ENCODE results near the gene PGA4. TPM values are rescaled to one million over a fixed set of nuclear protein-coding genes. Genes with fewer than 3 reads are reported as not detected.
A peak's percentile ranks its signal among the peaks of the same experiment; 100 is the strongest.

The PGA4 gene
- polyA plus RNA-seq, 3 donors, result 1.5 to 33.5 (median 7.0) TPM

- DNase-seq, result peak in 2 of 3 donors; percentile 47 to 53
- H3K9ac ChIP-seq (ENCODE audit: insufficient read depth, low read length, poor library complexity, severe bottlenecking), result no peak overlapping the region
- H3K4me2 ChIP-seq (replicated peaks; ENCODE audit: extremely low read depth, low read length, poor library complexity, severe bottlenecking), result peak overlapping the region; percentile 62
- peaks cover 35% of the 10 kb centered on the region for H3K4me1 Mint-ChIP-seq
- no peaks in the 10 kb centered on the region for H3K27me3 ChIP-seq (ENCODE audit: control insufficient read depth in 2 of 2, insufficient read depth in 2 of 2, low read length in 2 of 2)
- peaks cover 7% of the 10 kb centered on the region in 2 donors for H3K36me3 Mint-ChIP-seq
- H3K4me3 Mint-ChIP-seq, result peak overlapping the region in 1 of 2 donors; percentile 84
- peaks cover 41% of the 10 kb centered on the region in 2 donors for H3K4me1 ChIP-seq (ENCODE audit: control insufficient read depth in 1 of 2, insufficient read depth in 2 of 2, low read length in 2 of 2)
- TF ChIP-seq CTCF (IDR thresholded peaks at IDR 0.05), result no peak
- H3K9me3 Mint-ChIP-seq, result peaks cover 7 to 22% (median 16%) of the 10 kb centered on the region in 7 donors
- no peak overlapping the region for H2AFZ ChIP-seq (ENCODE audit: insufficient read depth, low read depth, low read length, poor library complexity, severe bottlenecking)
- intact Hi-C loops (cut with micrococcal nuclease), result loop anchor here in 1 of 2 donors (2.0 kb wide), 1 partner anchor 16 kb away; no protein-coding TSS in a partner anchor
- H3K36me3 ChIP-seq (replicated peaks in 1 of 2; ENCODE audit: control insufficient read depth in 1 of 2, insufficient read depth in 2 of 2, low read length in 2 of 2), result no peaks in the 10 kb centered on the region
- peak overlapping the region in 1 of 2 donors; percentile 78 for H3K27ac ChIP-seq (ENCODE audit: low read depth in 1 of 2, low read length in 2 of 2)
- H3K4me3 ChIP-seq (replicated peaks in 1 of 3; ENCODE audit: low read depth in 2 of 3, low read length in 3 of 3), result peak overlapping the region in 1 of 3 experiments; percentile 44
- H3K27me3 Mint-ChIP-seq (ENCODE audit: low read depth in 3 of 3), result peaks cover 0 to 4% (median 3%) of the 10 kb centered on the region in 3 donors
- H3K79me2 ChIP-seq (ENCODE audit: insufficient read depth, low read length), result no peaks in the 10 kb centered on the region
- 100% methylated on average over 1 of the region's 3 CpGs for WGBS (ENCODE audit: insufficient coverage)
- H3K9me3 ChIP-seq (replicated peaks in 1 of 2; ENCODE audit: control insufficient read depth in 1 of 2, insufficient read depth in 1 of 2, low read length in 2 of 2), result peaks cover 0 to 19% of the 10 kb centered on the region in 2 donors
- no peaks in the 10 kb centered on the region for H4K20me1 ChIP-seq (ENCODE audit: insufficient read depth, low read length)
- H3K27ac Mint-ChIP-seq, result peak overlapping the region in 6 of 7 donors; percentile 85 to 96 (median 90)
Measured at GRCh38 chr11:61172888-61173287, 49.3 kb upstream of the PGA4 start.

GRCh38 chr11:61173456-61173855, 48.7 kb upstream of the PGA4 start:
- Histone ChIP-seq H3K4me1 (ENCODE audit: control insufficient read depth in 1 of 2, insufficient read depth in 2 of 2, low read length in 2 of 2) (peaks cover 35% of the 10 kb centered on the region in 2 donors), H3K4me3 (replicated peaks in 1 of 3; ENCODE audit: low read depth in 2 of 3, low read length in 3 of 3) (no peak overlapping the region), H3K36me3 (replicated peaks in 1 of 2; ENCODE audit: control insufficient read depth in 1 of 2, insufficient read depth in 2 of 2, low read length in 2 of 2) (no peaks in the 10 kb centered on the region), H3K27ac (ENCODE audit: low read depth in 1 of 2, low read length in 2 of 2) (peak overlapping the region in 1 of 2 donors; percentile 78), H3K9ac (ENCODE audit: insufficient read depth, low read length, poor library complexity, severe bottlenecking) (no peak overlapping the region), H4K20me1 (ENCODE audit: insufficient read depth, low read length) (no peaks in the 10 kb centered on the region), H3K4me2 (replicated peaks; ENCODE audit: extremely low read depth, low read length, poor library complexity, severe bottlenecking) (no peak overlapping the region), H2AFZ (ENCODE audit: insufficient read depth, low read depth, low read length, poor library complexity, severe bottlenecking) (no peak overlapping the region), H3K27me3 (ENCODE audit: control insufficient read depth in 2 of 2, insufficient read depth in 2 of 2, low read length in 2 of 2) (no peaks in the 10 kb centered on the region), H3K9me3 (replicated peaks in 1 of 2; ENCODE audit: control insufficient read depth in 1 of 2, insufficient read depth in 1 of 2, low read length in 2 of 2) (peaks cover 0 to 19% of the 10 kb centered on the region in 2 donors), H3K79me2 (ENCODE audit: insufficient read depth, low read length) (no peaks in the 10 kb centered on the region)
- peaks cover 30% of the 10 kb centered on the region for H3K4me1 Mint-ChIP-seq
- intact Hi-C loops (cut with micrococcal nuclease), result loop anchor here in 1 of 2 donors (2.0 kb wide), 1 partner anchor 17 kb away; no protein-coding TSS in a partner anchor
- peaks cover 7% of the 10 kb centered on the region in 2 donors for H3K36me3 Mint-ChIP-seq
- no peak for DNase-seq
- TF ChIP-seq CTCF (IDR thresholded peaks at IDR 0.05), result no peak
- no peak overlapping the region for H3K4me3 Mint-ChIP-seq
- H3K27ac Mint-ChIP-seq, result peak overlapping the region in 3 of 7 donors; percentile 75 to 85 (median 79)
- peaks cover 7 to 22% (median 16%) of the 10 kb centered on the region in 7 donors for H3K9me3 Mint-ChIP-seq
- H3K27me3 Mint-ChIP-seq (ENCODE audit: low read depth in 3 of 3), result peaks cover 0 to 4% (median 3%) of the 10 kb centered on the region in 3 donors
- WGBS (ENCODE audit: insufficient coverage), result 81% methylated on average over 2 of the region's 4 CpGs

All from CD14-positive monocyte (primary cell).